ENCODE data around the gene CRIM1.

- no peak for TF ChIP-seq CTCF (IDR thresholded peaks at IDR 0.05; ENCODE audit: control extremely low read depth in 1 of 3, insufficient read depth in 1 of 3, low read depth in 1 of 3, low read length in 3 of 3)
- TF ChIP-seq ZNF274 (IDR thresholded peaks at IDR 0.05; ENCODE audit: borderline replicate concordance, extremely low read depth, low read length), result no peak
Measured at GRCh38 chr2:36512705-36513104, 157.1 kb downstream of the CRIM1 start.
